Measurements from ENCODE around the gene GOLPH3.

DNA sequence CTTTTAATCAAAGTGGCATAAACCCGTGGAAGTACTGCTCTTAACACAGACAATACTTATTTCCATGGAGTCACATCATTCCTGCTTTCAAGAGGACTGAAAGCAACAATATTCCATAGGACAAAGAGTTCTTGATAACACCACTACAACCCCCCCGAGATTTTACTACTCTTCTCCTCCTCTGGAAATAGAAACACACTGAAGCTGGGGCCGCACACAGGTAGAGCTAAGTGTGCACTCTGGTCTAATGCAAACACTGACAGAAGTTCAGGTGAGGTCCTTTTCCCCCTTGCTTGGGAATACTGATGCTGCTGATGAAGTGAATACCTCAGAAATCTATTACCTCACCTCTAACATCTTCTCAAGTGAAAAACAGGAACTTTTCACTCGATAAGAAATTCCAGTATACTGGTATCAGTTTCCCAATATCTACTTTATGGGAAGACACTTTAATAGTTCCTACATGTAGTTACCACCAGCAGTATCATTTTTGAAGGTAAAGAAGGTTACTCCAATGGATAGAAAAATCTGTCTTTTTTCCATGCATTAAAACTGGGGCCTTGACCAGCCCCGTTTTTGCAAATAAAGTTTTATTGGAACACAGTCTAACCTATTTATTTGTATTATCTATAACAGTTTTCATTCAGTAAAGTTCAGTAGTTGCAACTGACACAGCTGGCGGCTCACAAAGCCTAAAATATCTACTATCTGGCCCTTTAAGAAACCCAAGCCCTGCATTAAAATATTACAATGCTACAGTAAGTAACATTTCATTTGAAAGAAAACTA lies 50.0 kb downstream of the GOLPH3 start:
- TF ChIP-seq, protein P1, sequence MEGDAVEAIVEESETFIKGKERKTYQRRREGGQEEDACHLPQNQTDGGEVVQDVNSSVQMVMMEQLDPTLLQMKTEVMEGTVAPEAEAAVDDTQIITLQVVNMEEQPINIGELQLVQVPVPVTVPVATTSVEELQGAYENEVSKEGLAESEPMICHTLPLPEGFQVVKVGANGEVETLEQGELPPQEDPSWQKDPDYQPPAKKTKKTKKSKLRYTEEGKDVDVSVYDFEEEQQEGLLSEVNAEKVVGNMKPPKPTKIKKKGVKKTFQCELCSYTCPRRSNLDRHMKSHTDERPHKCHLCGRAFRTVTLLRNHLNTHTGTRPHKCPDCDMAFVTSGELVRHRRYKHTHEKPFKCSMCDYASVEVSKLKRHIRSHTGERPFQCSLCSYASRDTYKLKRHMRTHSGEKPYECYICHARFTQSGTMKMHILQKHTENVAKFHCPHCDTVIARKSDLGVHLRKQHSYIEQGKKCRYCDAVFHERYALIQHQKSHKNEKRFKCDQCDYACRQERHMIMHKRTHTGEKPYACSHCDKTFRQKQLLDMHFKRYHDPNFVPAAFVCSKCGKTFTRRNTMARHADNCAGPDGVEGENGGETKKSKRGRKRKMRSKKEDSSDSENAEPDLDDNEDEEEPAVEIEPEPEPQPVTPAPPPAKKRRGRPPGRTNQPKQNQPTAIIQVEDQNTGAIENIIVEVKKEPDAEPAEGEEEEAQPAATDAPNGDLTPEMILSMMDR (IDR thresholded peaks at IDR 0.05), result no peak
- no peak for TF ChIP-seq POLR2A (IDR thresholded peaks at IDR 0.05)
